Measurements from ENCODE around the gene PAEP.

Gene PAEP

DNA sequence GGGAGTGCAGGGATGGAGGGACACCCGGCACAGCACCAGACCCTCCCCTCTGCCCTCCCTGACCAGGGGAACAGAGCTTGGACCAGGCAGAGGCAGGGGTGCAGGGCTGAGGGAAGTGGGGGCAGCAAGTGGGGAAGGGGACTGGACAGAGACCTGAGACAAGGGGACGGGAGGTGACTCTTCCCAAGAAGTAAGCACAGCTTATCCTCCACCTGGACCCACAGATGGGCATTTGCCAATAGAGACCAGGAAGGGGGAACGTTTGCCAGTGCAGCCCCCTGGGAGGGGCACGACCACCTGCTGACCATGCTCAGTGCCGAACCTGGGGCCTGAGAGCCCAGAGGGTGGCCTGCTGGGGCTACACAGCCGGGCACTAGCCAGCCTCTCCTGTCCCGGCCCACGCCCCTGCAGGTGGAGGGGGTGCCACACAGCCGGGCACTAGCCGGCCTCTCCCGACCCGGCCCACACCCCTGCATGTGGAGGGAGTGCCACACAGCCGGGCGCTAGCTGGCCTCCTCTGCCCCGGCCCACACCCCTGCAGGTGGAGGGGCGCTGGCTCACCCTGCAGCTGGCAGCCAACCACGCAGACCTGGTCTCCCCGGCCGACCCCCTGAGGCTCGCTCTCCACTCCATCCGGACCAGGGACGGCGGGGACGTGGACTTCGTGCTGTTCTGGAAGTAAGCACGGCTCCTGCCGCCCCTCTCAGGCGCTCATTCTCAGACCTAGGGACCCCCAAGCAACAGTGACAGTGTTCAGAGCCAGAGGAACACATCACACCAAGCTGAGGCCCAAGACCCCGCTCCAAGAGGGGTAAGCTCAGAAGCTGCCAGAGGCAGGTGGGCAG lies 53.5 kb downstream of the PAEP start:
- no peak for DNase-seq (ENCODE audit: low spot score)

DNA sequence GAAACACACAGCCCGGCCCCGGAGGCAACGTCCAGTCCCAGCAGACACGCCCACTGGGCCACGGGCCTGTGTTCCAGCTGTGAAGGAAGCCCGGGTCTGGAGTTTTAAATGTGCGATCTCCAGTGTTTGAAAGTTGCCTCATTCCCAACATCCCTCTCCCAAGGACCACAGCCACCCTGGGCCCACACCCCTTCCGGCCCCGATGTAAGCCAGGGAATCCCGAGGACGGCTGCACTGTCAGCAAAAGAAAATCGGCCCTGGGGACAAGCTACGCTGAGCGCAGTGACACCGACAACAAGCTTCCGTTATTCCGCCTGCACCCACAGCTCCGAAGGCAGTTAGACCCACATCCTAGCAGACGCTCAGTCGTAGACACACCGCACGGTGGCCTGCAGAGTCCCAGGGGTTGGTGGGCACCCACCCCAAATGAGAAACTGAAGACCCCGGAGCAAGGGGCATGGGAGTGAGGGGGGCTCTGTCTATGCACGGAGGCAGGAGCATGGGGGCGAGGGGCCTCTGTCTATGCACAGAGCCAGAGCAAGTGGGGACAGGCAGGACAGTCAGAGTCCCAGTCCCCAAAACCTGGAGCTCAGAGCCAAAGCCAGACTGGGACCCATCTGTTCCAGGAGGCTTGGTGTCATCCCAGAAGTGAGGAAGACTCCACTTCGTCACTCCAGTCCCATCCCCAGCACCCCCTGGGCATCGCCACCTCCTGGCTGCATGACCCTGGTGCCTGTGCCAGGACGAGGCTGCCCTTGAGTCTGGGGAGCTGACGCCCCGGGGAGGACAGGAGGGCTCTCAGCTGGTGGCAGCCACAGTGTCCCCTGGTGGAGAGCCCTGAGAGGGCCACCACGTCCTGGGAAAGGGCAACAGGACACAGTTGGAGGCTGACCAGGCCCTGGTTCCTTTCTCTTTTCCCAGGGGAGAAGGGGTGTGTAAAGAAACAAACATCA lies 54.4 kb downstream of the PAEP start:
- no peak for DNase-seq (ENCODE audit: low spot score)
